IPS-18c (cell line): ENCODE data around the gene DCT.
"Not testable (repeated sequence)": the region's sequence is repeated elsewhere in the genome, so short reads cannot be mapped to it uniquely, and the experiment has no call there.

Experiments
- H3K4me3 ChIP-seq: 2 replicates; pipeline ENCODE4 v1.7.0; 2013; ENCODE audit warnings: low read depth, mild to moderate bottlenecking, low read length, moderate library complexity; ENCODE audit not compliant: insufficient read depth
- H3K9me3 ChIP-seq: one replicate; pipeline ENCODE4 v1.6.1; 2013; ENCODE audit warnings: mild to moderate bottlenecking, low read length, moderate library complexity; ENCODE audit not compliant: control insufficient read depth, insufficient read depth

DCT gene

GRCh38 chr13:94479616-94480015, at the start of gene DCT:
TSS of gene DCT (minus strand) at chr13:94479682. CDS start at chr13:94479255, 427 bp downstream.
- no peak within 1 kb of the TSS for H3K4me3 ChIP-seq
- H3K9me3 ChIP-seq: no peaks in the 10 kb centered on the region

DNA sequence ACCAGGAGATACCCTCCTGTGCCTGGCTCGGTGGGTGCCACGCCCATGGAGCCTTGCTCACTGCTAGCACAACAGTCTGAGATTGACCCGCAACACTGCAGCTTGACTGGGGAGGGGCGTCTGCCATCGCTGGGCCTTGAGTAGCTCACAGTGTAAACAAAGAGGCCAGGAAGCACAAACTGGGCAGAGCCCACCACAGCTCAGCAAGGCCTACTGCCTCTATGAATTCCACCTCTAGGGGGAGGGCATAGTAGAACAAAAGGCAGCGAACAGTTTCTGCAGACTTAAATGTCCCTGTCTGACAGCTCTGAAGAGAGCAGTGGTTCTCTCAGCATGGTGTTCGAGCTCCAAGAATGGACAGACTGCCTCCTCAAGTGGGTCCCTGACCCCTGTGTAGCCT, 47.5 kb upstream of the DCT start:
- H3K4me3 ChIP-seq, H3K9me3 ChIP-seq: not testable (repeated sequence)

GRCh38 chr13:94525781-94526180, 46.3 kb upstream of the DCT start:
- Histone ChIP-seq H3K9me3 (peaks cover 2% of the 10 kb centered on the region), H3K4me3 (no peak overlapping the region)

- no peak overlapping the region for H3K4me3 ChIP-seq
- peaks cover 2% of the 10 kb centered on the region for H3K9me3 ChIP-seq
Measured at GRCh38 chr13:94524407-94524806, 44.9 kb upstream of the DCT start.

DNA sequence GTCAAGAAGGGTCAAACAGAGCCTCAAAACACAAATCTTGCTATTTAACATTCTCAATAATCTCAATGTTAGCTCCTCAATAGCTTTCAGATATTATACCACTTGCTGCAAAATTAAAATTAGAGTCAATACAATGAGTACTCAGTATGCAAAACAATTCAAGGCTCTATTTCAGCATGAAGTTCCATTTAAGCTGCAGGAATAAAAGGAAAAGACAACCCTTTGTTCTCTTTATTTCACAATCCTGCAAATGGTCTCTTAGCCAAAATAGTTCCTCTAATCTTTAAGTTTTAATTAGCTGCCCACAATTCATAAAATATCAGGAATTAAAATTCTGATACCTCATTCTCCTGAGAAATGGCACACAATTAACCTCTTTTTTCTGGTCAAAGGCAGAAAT, 40.5 kb upstream of the DCT start:
- no peak overlapping the region for H3K4me3 ChIP-seq
- H3K9me3 ChIP-seq: no peaks in the 10 kb centered on the region

DNA sequence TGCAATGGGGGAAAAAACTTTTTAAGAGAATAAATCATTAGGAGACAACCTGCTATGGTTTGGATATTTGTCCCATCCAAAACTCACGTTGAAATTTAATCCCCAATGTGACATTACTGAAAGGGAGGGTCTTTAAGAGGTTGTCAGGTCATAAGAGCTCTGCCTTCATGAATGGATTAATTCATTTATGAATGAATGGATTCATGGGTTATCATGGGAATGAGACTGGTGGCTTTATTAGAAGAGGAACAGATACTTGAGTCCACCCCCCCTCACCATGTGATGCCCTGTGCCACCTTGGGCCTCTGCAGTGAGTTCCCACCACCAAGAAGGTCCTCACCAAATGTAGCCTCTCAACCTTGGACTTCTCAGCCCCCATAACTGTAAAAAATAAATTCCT, 37.0 kb upstream of the DCT start:
- Histone ChIP-seq H3K9me3 (no peaks in the 10 kb centered on the region), H3K4me3 (no peak overlapping the region)

DNA sequence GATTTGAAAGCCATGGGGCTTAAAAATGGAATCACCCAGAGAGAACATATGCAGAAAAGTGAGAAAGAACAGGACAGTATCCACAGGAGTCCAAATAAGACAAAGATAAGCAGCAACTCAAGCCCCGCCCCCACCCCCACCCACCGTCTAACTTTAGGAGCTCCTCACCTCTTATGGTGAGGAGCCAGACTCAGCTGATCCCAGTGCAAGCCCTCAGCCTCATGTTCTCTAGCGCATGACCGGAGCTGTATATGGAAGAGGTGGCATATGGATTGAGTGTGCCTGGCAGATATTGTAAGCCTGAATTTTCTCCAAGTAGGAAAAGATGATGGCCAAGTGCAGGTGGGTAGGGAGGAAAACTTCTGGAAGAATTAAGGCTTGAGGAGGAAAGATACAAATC, 36.4 kb upstream of the DCT start:
- Histone ChIP-seq H3K4me3 (no peak overlapping the region), H3K9me3 (no peaks in the 10 kb centered on the region)

DNA sequence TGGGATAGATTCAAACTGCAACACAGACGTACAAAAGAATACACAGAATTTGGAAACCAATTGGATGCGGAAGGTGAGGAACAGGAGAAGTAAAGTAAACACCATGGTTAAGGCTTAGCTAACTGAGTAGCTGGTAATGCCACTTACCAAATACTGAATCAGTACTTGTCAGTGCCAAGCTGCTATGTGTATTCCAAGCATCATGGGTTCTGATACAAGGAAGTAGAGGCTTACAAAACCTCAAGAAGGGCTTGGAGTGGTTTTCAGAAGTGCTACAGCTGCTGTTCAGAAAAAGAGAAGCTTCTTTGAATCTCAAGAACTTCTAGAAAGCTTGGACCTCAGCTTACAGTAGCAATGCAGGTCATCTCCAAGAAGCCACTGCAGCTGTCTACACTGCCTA, 35.9 kb upstream of the DCT start:
- no peaks in the 10 kb centered on the region for H3K9me3 ChIP-seq

GRCh38 chr13:94513026-94513425, 33.5 kb upstream of the DCT start:
- Histone ChIP-seq H3K9me3 (no peaks in the 10 kb centered on the region), H3K4me3 (no peak overlapping the region)

More for the DNA sequence above, 35.9 kb upstream of the DCT start:
- no peak overlapping the region for H3K4me3 ChIP-seq

DNA sequence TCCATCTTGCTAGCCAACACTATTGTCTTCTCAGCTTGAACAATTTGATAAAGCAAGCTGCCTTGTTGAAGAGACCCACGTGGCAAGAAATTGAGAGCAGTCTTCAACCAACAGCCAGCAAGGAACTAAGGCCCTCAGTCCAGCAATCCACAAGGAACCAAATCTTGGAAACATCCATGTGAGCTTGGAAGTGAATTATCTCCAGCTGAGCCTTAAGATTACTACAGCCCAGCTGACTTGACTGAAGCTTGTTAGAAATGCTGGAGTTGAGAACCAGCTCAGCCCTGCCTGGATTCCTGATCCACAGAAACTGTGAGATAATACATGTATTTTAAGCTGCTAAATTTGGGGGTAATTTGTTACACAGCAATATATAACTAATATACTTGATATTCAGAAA, 26.2 kb upstream of the DCT start:
- Histone ChIP-seq H3K4me3 (no peak overlapping the region), H3K9me3 (no peaks in the 10 kb centered on the region)

DNA sequence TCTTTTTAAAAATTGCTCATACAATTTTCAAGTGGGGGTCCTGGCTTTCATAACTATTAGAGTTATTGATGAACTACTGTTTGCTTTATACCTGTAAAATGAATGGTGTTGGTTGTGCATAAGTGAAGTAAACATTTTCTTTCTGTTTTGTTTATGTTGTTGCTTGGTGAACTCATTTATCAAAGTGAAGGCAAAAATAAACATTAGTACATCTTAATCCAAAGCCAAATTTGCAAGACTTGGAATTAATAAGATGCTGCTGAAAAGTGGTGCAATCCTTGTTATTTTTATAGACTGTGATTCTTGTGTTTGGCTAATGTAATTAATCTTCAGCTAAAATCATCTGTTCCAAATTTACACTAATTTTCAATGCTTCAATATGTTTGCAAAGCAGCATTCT, 24.4 kb upstream of the DCT start:
- no peak overlapping the region for H3K4me3 ChIP-seq
- no peaks in the 10 kb centered on the region for H3K9me3 ChIP-seq

GRCh38 chr13:94498831-94499230, 19.3 kb upstream of the DCT start:
- not testable (repeated sequence) for H3K9me3 ChIP-seq, H3K4me3 ChIP-seq

DNA sequence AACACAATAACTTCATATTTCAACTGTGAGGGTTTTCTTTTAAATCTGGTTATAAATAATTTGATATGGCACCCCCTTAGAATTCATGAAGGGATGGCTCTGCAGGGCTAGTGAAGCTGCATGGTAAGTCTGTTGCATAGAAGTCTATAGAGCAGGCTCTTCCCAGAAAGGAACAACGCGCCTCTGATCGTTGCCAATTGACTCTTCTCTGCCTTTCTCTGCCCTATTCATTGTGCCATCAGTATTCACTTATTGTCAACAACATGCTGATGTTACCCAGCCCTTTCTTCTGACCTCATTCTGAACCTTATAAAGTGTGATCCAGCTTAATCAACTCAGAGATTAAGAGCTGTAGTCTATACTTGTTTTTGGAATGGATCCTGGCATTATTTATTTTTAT, 16.3 kb upstream of the DCT start:
- Histone ChIP-seq H3K4me3 (no peak overlapping the region), H3K9me3 (no peaks in the 10 kb centered on the region)

- no peaks in the 10 kb centered on the region for H3K9me3 ChIP-seq
- H3K4me3 ChIP-seq: no peak overlapping the region
Measured at GRCh38 chr13:94494026-94494425, 14.5 kb upstream of the DCT start.

- H3K4me3 ChIP-seq: no peak overlapping the region
- no peaks in the 10 kb centered on the region for H3K9me3 ChIP-seq
Measured at GRCh38 chr13:94487043-94487442, 7.6 kb upstream of the DCT start.

GRCh38 chr13:94483970-94484369, 4.5 kb upstream of the DCT start:
- Histone ChIP-seq H3K4me3 (no peak overlapping the region), H3K9me3 (no peaks in the 10 kb centered on the region)

DNA sequence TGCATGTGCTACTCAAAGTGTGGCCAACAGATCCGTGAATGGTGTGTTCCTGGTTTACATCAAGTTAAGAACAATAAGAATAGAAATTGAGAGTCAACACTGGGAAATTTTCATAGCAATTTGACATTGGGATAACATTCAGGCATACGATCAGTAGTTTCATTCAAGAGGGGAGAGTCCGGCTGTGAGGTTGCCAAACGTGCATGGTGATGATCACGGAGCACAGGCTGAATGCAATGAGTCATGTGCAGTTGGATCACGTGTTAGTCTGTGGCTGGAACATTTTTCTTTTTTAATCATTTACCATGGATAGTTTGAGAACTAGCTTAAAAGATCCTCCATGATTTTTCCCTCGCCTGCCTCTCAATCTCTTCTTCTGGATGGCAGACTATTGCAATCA, 2.5 kb upstream of the DCT start:
- H3K4me3 ChIP-seq: no peak overlapping the region
- H3K9me3 ChIP-seq: no peaks in the 10 kb centered on the region

- H3K9me3 ChIP-seq: no peaks in the 10 kb centered on the region
Measured at GRCh38 chr13:94480672-94481145, 1.2 kb upstream of the DCT start.

GRCh38 chr13:94478913-94479312, 569 bp downstream of the DCT start:
- Histone ChIP-seq H3K4me3 (no peak overlapping the region), H3K9me3 (no peaks in the 10 kb centered on the region)

More at GRCh38 chr13:94480672-94481145, 1.2 kb upstream of the DCT start:
- H3K4me3 ChIP-seq: no peak overlapping the region
